ENCODE results near the gene CPTP.

Gene CPTP

GRCh38 chr1:1359664-1360468, 35.3 kb downstream of the CPTP start:
- no peaks in the 10 kb centered on the region for H4K20me1 ChIP-seq (ENCODE audit: insufficient read depth, low read length)
- no peaks in the 10 kb centered on the region for H3K36me3 ChIP-seq (ENCODE audit: insufficient read depth, low read length)
- no peaks in the 10 kb centered on the region for H3K9me3 ChIP-seq (ENCODE audit: insufficient read depth, low read length, severe bottlenecking)
- no peaks in the 10 kb centered on the region for H3K79me2 ChIP-seq (ENCODE audit: insufficient read depth, low read length)
- no peak overlapping the region for H3K4me3 ChIP-seq (ENCODE audit: low read depth in 1 of 2, low read length in 2 of 2)
- DNase-seq (no peak), ATAC-seq (ENCODE audit: insufficient read depth, low read depth) (no peak)
- H3K9ac ChIP-seq (ENCODE audit: low read depth, low read length), result no peak overlapping the region
- no peak overlapping the region for H3K4me2 ChIP-seq (ENCODE audit: insufficient read depth, low read length)
- H2AFZ ChIP-seq (ENCODE audit: low read depth, low read length), result no peak overlapping the region
- H3K27ac ChIP-seq (ENCODE audit: low read length), result no peak overlapping the region
- H3K4me1 ChIP-seq (ENCODE audit: insufficient read depth, low read length), result no peaks in the 10 kb centered on the region
- H3K27me3 ChIP-seq (ENCODE audit: insufficient read depth, low read length, poor library complexity), result no peaks in the 10 kb centered on the region
- TF ChIP-seq EZH2 (IDR thresholded peaks at IDR 0.05; ENCODE audit: borderline replicate concordance, low read depth, low read length, severe bottlenecking) (no peak), CTCF (IDR thresholded peaks at IDR 0.05; ENCODE audit: borderline replicate concordance, extremely low read depth, low read length, poor library complexity, severe bottlenecking) (no peak)

- no peaks in the 10 kb centered on the region for H3K36me3 ChIP-seq (ENCODE audit: insufficient read depth, low read length)
- no peak overlapping the region for H3K27ac ChIP-seq (ENCODE audit: low read length)
- no peaks in the 10 kb centered on the region for H3K27me3 ChIP-seq (ENCODE audit: insufficient read depth, low read length, poor library complexity)
- H3K4me3 ChIP-seq (ENCODE audit: low read depth in 1 of 2, low read length in 2 of 2), result no peak overlapping the region
- DNase-seq (no peak), ATAC-seq (ENCODE audit: insufficient read depth, low read depth) (no peak)
- no peak overlapping the region for H2AFZ ChIP-seq (ENCODE audit: low read depth, low read length)
- no peaks in the 10 kb centered on the region for H4K20me1 ChIP-seq (ENCODE audit: insufficient read depth, low read length)
- TF ChIP-seq EZH2 (IDR thresholded peaks at IDR 0.05; ENCODE audit: borderline replicate concordance, low read depth, low read length, severe bottlenecking), result no peak
- no peak for TF ChIP-seq CTCF (IDR thresholded peaks at IDR 0.05; ENCODE audit: borderline replicate concordance, extremely low read depth, low read length, poor library complexity, severe bottlenecking)
- no peak overlapping the region for H3K4me2 ChIP-seq (ENCODE audit: insufficient read depth, low read length)
- H3K79me2 ChIP-seq (ENCODE audit: insufficient read depth, low read length), result no peaks in the 10 kb centered on the region
- H3K9me3 ChIP-seq (ENCODE audit: insufficient read depth, low read length, severe bottlenecking), result no peaks in the 10 kb centered on the region
- no peak overlapping the region for H3K9ac ChIP-seq (ENCODE audit: low read depth, low read length)
- no peaks in the 10 kb centered on the region for H3K4me1 ChIP-seq (ENCODE audit: insufficient read depth, low read length)
Observed at GRCh38 chr1:1360506-1361169, 36.0 kb downstream of the CPTP start.

GRCh38 chr1:1361233-1361981, 36.8 kb downstream of the CPTP start:
- no peak overlapping the region for H3K4me2 ChIP-seq (ENCODE audit: insufficient read depth, low read length)
- ATAC-seq (ENCODE audit: insufficient read depth, low read depth) (no peak), DNase-seq (no peak)
- no peak overlapping the region for H3K4me3 ChIP-seq (ENCODE audit: low read depth in 1 of 2, low read length in 2 of 2)
- H3K9me3 ChIP-seq (ENCODE audit: insufficient read depth, low read length, severe bottlenecking), result peaks cover 7% of the 10 kb centered on the region
- no peaks in the 10 kb centered on the region for H3K36me3 ChIP-seq (ENCODE audit: insufficient read depth, low read length)
- no peaks in the 10 kb centered on the region for H4K20me1 ChIP-seq (ENCODE audit: insufficient read depth, low read length)
- H2AFZ ChIP-seq (ENCODE audit: low read depth, low read length), result no peak overlapping the region
- H3K27ac ChIP-seq (ENCODE audit: low read length), result no peak overlapping the region
- no peaks in the 10 kb centered on the region for H3K79me2 ChIP-seq (ENCODE audit: insufficient read depth, low read length)
- TF ChIP-seq CTCF (IDR thresholded peaks at IDR 0.05; ENCODE audit: borderline replicate concordance, extremely low read depth, low read length, poor library complexity, severe bottlenecking) (no peak), EZH2 (IDR thresholded peaks at IDR 0.05; ENCODE audit: borderline replicate concordance, low read depth, low read length, severe bottlenecking) (no peak)
- no peaks in the 10 kb centered on the region for H3K4me1 ChIP-seq (ENCODE audit: insufficient read depth, low read length)
- no peak overlapping the region for H3K9ac ChIP-seq (ENCODE audit: low read depth, low read length)
- H3K27me3 ChIP-seq (ENCODE audit: insufficient read depth, low read length, poor library complexity), result no peaks in the 10 kb centered on the region

Data from DND-41 (cell line).